HG02763 (cell line): Measurements from ENCODE around the gene IGF1.
"Not testable (repeated sequence)": the region's sequence is repeated elsewhere in the genome, so short reads cannot be mapped to it uniquely, and the experiment has no call there.

Experiments used
- ATAC-seq: cut with Tn5 transposase; IDR thresholded peaks from one replicate; pipeline ENCODE4 v1.9.1; 2021; ENCODE audit warnings: mild to moderate bottlenecking, moderate library complexity; ENCODE audit not compliant: unreplicated experiment

The IGF1 gene

GRCh38 chr12:102463659-102464249 lies 16.6 kb downstream of the IGF1 start:
- ATAC-seq, result no peak

DNA sequence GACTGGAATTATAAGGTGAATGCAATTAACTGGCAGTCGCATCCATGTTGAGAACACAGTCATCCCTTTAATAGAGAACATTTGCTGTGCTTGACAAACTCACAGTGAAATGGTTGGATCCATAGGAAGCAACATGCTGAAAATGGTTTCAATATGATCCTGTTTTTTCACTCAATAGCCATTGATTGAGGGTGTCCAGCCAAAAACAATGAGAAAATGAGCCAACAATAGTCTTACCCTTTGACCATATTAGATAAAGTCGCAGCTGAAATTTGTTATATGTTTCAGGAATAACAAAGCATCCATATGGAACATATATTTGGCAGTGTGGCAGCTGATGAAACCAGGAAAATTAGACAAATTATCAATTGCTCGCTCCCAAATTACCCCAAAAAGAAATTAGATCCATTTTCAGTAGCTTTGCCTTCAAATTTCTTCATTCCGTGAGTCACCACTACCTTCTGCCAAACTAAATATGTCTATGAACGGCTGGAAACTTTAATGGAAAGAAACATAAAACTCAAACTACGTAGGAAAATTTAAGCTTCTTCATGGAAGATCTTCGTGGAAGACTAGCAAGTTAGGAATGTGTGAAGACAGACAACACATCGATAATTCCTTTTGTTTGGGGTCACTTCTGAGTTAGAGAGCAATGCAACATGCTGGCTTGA lies 17.4 kb downstream of the IGF1 start:
- no peak for ATAC-seq

GRCh38 chr12:102462386-102462785 lies 18.0 kb downstream of the IGF1 start:
- ATAC-seq, result no peak

GRCh38 chr12:102461501-102461900 lies 18.9 kb downstream of the IGF1 start:
- no peak for ATAC-seq

DNA sequence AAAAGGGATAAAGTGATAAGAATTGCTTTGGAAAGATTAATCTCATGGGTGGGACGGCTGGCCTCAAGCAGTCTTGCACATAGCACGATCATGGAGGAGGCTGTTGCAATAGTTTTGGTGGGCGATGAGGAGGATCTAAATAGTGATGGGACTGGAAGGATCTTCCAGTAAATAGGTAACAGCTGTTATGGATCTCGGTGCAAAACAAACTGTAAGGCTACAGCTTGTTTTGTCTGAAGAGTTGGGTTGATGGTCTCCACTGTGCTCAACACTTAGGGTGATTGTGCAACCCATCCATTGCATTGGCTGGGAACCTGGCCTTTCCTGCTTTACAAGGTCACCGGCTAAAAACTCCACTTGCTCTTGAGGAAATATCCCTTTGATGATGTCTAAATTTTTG lies 21.0 kb downstream of the IGF1 start:
- ATAC-seq, result no peak

- no peak for ATAC-seq
These were observed 25.3 kb downstream of the IGF1 start for GRCh38 chr12:102454808-102455760.

- no peak for ATAC-seq
These were observed 26.0 kb downstream of the IGF1 start for GRCh38 chr12:102454330-102454729.

DNA sequence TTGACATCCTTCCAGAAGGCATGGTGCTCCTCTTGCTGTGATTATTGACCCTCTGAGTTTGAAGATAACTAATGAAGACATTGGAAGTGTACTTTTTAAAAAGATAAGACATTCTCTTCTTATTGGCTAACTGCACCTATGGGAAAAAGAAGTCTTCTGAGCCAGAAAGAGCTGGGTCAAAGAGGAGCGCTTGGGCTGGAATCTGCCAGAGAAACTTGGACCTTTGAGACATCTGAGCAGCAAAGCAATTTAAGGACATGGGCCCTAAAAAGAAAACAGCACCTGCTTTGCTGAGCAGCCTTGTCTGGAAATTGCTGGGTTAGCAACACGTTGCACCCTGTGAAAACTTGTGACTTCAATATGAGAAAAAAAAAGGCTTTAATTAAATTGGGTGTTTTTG lies 27.8 kb downstream of the IGF1 start:
- no peak for ATAC-seq

DNA sequence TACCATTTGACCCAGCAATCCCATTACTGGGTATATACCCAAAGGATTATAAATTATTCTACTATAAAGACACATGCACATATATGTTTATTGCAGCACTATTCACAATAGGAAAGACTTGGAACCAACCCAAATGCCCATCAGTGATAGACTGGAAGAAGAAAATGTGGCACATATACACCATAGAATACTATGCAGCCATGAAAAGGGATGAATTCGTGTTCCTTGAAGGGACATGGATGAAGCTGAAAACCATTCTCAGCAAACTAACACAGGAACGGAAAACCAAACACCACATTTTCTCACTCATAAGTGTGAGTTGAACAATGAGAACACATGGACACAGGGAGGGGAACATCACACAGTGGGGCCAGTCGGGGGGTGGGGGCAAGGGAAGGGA lies 31.3 kb downstream of the IGF1 start:
- not testable (repeated sequence) for ATAC-seq

- ATAC-seq, result not testable (repeated sequence)
These were observed 32.9 kb downstream of the IGF1 start for GRCh38 chr12:102447426-102447825.

DNA sequence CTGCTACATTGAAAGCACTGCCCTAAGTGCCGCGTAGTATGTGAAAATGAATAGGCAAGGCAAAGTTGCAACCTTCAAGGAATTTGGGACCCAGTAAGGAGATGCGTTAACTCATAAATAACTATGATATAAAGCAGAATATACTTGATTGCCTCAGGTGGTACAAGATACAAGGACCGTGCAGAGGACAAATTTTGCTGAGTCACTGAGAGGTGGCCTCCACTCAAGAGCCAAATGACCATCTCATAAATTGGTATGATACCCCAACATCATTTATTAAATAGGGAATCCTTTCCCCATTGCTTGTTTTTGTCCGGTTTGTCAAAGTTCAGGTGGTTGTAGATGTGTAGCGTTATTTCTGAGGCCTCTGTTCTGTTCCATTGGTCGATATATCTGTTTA lies 35.7 kb downstream of the IGF1 start:
- no peak for ATAC-seq

DNA sequence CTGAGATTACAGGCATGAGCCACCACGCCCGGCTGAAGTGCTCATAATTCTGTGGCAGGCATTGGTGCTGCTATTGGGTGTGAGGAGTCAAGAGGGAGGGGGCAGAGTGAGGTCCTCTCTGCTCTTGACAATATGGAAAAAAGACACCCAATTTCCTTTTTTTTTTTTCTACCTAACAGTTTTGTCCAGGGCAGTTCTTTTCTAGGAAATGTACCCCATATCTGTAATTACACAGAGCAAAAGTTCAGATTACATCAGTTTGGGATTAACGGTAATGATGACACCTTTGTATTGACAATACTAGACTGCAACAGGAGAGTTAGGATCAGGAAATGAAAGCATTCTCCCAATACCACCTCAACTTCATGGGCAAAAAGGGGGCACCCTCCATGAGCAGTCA lies 36.3 kb downstream of the IGF1 start:
- ATAC-seq, result no peak

GRCh38 chr12:102441077-102441596 lies 39.2 kb downstream of the IGF1 start:
- no peak for ATAC-seq

- no peak for ATAC-seq
These were observed 40.6 kb downstream of the IGF1 start for GRCh38 chr12:102439426-102440405.

- ATAC-seq, result no peak
These were observed 41.5 kb downstream of the IGF1 start for GRCh38 chr12:102438827-102439210.

DNA sequence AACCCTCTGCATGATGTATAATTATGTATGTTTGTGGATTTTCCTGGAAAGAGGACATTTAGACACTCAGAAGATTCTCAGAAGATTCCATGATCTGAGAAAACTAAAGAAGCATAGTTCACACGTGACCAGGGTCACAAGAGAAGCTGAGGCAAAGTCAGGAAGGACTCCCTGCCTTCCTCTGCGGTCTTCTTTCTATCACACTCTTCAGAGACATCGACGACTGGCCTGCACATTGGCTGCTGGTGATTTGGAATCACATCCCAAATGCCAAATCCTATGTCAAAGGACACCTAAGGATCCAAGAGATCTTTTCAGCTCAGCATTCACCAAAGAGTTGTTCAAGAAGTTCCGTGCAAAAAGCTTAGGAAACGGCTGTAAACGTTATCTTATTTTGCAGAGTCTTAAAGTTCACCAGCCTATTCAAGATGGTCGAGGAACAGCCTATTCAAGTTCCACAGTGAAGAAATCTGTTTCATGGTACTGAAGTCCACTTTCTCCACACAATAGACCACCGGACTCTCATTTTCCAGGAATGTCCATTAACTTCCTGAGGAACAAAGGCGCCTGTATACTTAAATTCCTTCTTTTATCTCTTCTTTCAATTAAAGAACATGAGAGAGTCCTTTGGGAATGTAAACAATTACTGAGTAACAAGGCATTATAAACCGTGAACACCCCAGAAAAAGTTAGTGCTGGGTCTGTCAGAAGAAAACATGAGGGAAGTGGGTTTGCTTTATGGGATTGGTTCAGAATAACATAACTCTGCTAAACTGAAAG lies 42.1 kb downstream of the IGF1 start:
- ATAC-seq, result no peak

GRCh38 chr12:102437511-102437910 lies 42.9 kb downstream of the IGF1 start:
- ATAC-seq, result no peak

GRCh38 chr12:102436867-102437266 lies 43.5 kb downstream of the IGF1 start:
- ATAC-seq, result no peak

DNA sequence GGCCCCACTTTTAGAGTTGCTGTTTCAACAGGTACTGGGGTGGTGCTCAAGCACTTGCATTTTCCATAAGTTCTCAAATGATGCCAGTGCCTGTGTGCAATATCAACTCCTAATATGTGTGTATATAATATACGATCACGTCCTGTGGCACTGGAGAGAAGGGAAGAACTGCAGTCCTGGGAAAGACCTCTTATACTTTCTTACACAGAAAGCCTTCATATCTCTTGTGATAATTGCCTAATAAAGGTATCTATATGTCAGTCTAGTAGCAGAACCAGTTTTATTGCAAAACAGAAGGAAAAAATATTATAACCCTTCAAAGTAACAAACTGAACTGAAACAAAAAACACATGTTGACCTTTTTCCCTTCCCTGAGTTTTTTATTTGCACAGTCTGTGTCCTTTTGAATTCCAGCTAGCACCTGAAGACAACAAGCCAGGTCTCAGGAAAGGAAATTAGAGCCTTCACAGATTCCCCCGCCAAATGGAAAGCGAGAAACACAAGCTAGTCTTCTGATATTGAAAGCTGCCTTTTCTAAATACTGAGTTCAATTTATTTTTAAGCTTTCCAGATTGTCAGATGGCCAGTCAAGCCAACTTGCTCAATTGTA lies 44.4 kb downstream of the IGF1 start:
- no peak for ATAC-seq
